Amniotic stem cell (primary cell): ENCODE results near the gene CLEC20A.

Source experiments
- DNase-seq: peaks from one replicate; lab custom pipeline; 2025; lab: John Stamatoyannopoulos, UW

CLEC20A gene

GRCh38 chr1:178500091-178500770, 3.5 kb upstream of the CLEC20A start:
- DNase-seq: no peak

- no peak for DNase-seq
Measured at GRCh38 chr1:178498896-178499675, 2.3 kb upstream of the CLEC20A start.

- DNase-seq: no peak
Measured at GRCh38 chr1:178497903-178498478, 1.2 kb upstream of the CLEC20A start.

- DNase-seq: no peak
Measured at GRCh38 chr1:178495741-178496409, 889 bp downstream of the CLEC20A start.

- no peak for DNase-seq
Measured at GRCh38 chr1:178495158-178495557, 1.6 kb downstream of the CLEC20A start.

- DNase-seq: no peak
Measured at GRCh38 chr1:178494569-178494971, 2.2 kb downstream of the CLEC20A start.

GRCh38 chr1:178493301-178493741, 3.4 kb downstream of the CLEC20A start:
- DNase-seq: no peak

GRCh38 chr1:178492341-178492740, 4.4 kb downstream of the CLEC20A start:
- DNase-seq: no peak

- no peak for DNase-seq
Measured at GRCh38 chr1:178491721-178492120, 5.0 kb downstream of the CLEC20A start.

GRCh38 chr1:178490967-178491366, 5.8 kb downstream of the CLEC20A start:
- no peak for DNase-seq

GRCh38 chr1:178490136-178490535, 6.6 kb downstream of the CLEC20A start:
- no peak for DNase-seq

GRCh38 chr1:178489399-178489798, 7.4 kb downstream of the CLEC20A start:
- DNase-seq: no peak

GRCh38 chr1:178488393-178488792, 8.4 kb downstream of the CLEC20A start:
- DNase-seq: no peak

GRCh38 chr1:178487070-178487615, 9.6 kb downstream of the CLEC20A start:
- DNase-seq: no peak

GRCh38 chr1:178486100-178487069, 10.4 kb downstream of the CLEC20A start:
- DNase-seq: no peak

GRCh38 chr1:178485541-178485981, 11.2 kb downstream of the CLEC20A start:
- no peak for DNase-seq

GRCh38 chr1:178484698-178485225, 12.0 kb downstream of the CLEC20A start:
- no peak for DNase-seq

- no peak for DNase-seq
Measured at GRCh38 chr1:178483251-178483957, 13.4 kb downstream of the CLEC20A start.

GRCh38 chr1:178477841-178478240, 18.9 kb downstream of the CLEC20A start:
- DNase-seq: no peak

- no peak for DNase-seq
Measured at GRCh38 chr1:178477373-178477772, 19.4 kb downstream of the CLEC20A start.
